ENCODE results near the gene CNKSR3.

DNA sequence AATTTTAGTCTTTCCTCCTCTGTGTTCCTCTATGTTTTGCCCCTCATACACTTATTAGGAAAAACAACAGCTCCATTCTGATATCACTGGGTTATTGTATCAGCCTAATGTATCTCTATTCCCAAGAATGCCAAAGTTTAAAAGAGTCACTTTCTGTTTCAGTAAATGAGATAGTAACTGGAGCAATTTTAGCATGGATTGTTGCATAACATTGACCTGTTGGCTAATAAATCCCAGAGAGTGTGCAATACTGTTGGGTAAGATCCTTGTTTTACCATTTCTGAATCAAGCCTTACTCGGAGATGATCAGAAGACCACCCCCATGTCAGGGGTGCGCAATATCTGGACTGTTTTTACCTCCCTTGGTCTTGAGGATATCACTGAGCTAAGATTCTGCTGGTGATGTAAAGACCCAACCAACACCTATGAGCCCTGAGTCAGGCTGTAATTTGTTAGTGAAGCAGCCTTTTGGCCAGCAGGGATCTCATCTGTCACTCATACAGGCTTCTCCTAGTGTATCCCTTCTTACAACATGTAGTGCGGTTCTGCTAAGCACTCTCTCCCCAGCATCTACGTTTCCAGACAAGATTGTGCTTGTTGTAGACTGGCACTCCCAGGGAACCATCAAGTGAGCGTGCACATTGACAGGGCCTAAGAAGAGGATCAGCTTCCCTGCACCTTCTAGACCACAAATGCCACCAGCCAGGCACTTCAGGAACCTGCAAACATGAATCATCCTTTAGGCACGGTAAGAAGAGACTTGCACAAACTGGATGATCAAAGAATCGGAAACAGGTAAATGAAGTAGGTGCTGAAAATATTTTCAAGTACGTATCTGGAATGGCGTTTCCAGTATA is 142.4 kb downstream of the CNKSR3 start:
- TF ChIP-seq CTCF (IDR thresholded peaks at IDR 0.05) (no peak), POLR2A (IDR thresholded peaks at IDR 0.05) (no peak)

Data from thyroid gland (tissue), 4 donors.